GM19455 (cell line): Measurements from ENCODE around the gene TANGO6.

Experiments used
- ATAC-seq: cut with Tn5 transposase; IDR thresholded peaks from one replicate; pipeline ENCODE4 v1.9.1; 2021; ENCODE audit not compliant: unreplicated experiment

The TANGO6 gene

DNA sequence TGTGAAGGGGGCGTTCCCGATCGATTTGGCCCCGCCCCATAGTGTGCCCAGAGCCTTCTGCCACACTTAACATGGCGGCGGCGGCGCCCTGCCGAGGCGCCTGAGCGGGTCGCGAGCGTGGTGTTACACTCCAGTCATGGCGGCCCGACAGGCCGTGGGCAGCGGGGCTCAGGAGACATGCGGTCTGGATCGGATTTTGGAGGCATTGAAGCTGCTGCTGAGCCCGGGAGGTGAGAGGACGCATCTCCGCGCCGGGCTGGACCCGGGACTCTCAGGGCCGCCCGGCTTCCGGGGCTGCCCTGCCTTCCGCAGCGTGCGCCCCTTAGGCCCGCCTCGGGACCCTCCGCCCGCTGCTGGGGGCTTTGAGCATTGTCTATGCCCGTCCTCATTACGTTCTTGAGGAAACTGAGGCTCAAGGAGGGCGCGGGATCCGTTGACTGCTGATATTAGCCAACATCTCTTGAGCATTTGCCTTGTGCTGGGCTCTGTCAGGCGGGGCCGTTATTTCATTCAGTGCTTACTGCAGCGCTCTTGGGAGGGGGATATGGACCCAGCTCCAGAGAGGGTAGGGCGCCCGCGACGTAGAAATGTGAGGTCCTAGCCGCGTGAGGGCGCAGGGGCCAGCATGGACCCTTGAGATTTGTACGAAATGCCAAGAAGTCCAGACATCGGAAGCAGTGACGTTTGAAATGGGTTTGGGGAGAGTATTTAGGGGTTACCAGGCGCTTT, at the start of gene TANGO6:
Gene TANGO6 (plus strand): TSS at position 50 of the 729 bp plus-strand sequence. CDS start 87 bp downstream, at position 137.
- peak; percentile 85 for ATAC-seq

DNA sequence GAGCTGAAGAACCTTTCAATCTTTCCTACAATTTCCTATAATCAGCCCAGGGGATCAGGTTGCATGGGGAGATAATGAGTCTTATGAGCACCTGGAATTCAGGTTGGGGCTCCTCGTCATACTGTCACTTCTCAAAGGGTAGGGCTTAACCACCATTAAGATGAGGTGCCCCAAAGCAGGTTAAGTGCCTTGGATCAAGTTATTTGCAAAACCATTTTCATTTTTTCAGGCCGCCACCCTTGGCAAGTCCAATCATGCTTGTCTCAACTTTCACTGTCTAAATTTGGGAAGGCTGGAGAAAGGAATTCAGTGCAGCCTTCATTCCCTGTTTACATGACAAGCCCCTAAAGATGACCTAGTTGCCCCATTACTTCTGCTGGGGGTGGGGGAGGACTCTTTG, 44.9 kb upstream of the TANGO6 start:
- no peak for ATAC-seq

DNA sequence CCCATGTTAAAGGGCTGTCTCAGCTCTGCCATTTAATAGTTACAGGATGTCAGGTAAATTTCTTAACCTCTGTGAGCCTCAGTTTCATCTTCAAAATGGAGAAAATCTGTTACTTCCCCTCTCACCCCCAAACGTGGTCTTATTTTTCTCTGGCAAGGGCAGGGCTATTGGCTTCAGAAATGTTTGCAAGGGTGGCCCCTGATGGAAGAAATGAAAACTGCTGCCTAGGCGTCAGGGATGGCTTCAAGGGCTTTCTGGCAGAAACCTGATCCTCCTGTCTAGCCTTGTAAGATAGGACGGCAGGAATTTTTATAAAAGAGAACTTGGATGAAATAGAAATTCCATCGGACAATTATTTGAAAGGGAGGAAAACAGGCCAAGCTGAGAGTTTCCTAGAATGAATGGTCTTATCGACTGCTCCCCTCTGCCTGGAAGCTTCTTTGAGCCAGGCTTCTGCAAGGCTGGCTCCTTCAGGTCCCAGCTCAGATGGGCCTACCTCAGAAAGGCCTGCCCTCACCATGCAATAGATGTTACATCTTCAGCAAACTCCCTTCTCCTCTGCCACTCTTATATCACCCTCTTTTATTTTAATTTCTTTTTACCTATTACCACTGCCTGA, 43.0 kb upstream of the TANGO6 start:
- no peak for ATAC-seq

DNA sequence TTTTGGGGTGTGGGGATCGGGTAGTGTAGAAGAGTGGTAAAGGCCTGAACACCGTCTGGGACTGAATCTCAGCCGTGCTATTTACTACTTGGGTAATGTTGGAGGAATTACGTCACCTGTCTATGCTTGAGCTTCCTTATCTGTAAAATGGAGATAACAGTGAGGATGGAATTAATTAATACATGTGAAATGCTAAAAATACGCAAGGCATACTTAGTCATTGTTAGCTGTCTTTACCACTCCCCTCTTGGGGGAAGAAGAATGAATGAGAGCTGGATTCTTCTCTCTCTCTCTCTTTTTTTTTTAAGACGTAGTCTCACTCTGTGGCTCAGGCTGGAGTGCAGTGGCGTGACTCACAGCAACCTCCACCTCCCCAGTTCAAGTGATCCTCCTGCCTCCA, 41.1 kb upstream of the TANGO6 start:
- no peak for ATAC-seq

DNA sequence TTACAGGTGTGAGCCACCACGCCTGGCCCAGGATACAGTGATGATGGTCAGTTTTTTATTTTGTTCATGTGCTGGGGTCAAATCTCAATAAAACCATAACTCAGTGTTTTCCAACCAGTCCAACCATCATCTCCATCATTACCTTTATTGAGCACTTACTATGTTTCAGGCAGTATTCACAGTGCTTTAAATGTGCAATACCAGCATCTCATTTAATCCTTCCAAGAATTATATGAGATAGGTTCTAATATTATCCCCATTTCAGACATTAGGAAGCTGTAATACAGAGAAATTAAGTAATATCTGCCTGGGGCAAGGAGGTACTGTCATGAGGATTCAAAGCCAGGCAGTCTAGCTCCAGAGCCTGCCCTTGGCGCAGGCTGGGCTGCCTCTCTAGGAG, 36.9 kb upstream of the TANGO6 start:
- ATAC-seq, result no peak

DNA sequence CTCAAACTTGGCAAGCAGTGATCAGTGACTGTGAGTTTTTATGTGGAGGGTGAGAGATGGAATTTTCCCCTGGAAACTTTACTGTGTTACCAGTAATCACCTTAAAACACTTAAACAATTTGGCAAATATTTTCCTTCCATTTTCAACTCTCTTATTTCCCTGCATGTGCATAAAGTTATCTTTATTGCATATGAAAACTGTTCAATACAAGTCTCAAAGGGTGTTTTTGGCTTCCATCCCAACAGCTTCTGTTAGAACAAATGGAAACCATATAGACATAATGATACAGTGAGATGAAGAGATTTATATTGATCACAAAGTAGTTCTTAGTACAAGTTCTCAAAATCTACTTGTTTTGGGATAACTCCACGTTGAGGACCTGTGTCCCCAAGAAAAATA, 36.4 kb upstream of the TANGO6 start:
- no peak for ATAC-seq

DNA sequence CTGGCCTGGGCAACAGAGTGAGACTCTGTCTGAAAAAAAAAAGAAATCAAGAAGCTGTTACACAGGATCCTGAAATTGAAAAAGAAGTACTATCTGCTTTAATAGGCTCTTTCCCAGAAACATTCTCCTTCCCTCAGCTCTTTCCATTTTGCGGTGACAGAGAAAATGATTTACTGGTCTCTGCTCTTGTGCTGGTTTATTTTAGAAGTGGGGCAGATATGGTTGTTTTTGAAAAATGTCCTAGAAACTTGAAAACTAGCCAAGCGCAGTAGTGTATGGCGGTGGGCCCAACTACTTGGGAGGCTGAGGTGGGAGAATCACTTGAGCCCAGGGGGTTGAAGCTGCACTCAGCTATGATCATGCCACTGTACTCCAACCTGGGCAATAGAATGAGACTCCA, 28.8 kb upstream of the TANGO6 start:
- ATAC-seq, result no peak

DNA sequence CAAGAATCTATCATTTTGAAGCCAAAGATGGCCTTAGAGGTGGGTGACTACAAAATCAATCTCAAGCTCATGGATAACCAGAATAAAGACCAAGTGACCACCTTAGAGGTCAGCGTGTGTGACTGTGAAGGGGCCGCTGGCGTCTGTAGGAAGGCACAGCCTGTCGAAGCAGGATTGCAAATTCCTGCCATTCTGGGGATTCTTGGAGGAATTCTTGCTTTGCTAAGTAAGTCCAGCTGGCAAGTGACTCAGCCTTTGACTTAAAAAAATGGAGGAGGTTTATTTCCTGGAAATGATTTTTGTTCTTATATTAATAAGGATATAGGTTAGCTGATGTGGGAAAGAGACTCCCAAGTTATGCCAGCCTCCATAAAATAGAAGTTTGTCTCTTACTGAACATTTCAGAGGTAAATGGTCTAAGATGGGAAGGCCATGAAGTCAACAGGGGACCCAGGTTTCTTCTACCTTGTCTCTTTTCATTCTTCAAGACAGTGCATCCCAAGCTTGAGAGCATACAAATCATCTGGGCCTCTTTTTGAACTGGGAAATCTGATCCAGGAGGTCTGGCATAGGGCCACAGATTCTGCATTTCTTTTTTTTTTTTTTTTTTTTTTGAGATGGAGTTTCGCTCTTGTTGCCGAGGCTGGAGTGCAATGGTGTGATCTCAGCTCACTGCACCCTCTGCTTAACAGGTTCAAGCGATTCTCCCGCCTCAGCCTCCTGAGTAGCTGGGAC, 19.8 kb upstream of the TANGO6 start:
- no peak for ATAC-seq

DNA sequence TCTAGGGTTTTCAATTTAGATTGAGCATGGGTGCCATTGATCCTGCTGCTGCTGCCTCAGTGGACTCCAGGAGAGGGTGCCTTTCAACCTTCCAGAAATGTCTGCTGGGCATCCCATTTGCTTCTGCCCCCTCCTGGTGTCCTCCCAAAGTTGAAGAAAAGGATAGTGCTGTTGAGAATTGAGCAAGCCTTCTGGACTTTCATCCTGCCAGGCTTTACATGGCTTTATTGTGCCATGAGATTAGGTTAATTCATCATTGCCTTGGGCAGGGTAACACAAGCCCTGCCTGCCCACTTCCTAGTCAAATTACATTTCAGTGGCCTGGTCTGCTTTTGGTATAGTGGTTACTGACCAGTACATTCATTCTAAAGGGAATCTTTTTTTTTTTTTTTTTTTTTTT, 17.9 kb upstream of the TANGO6 start:
- ATAC-seq, result no peak

DNA sequence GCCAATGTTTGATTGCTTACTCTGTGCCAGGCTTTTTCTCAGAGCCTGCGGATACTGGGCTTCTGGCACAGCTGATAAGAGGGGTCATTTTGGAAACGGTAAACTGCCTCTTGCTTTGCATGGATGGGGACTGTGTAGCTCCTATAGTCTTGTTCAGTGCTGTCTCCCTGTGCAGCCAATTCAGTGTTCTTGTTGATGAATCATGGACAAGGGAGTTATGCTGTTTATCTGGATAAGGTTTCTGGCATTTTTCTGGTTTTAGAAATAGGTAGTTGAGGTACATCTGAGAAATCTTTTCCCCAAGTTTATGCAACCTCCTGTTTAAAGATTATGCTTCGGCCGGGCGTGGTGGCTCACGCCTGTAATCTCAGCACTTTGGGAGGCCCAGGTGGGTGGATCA, 16.7 kb upstream of the TANGO6 start:
- ATAC-seq, result no peak

DNA sequence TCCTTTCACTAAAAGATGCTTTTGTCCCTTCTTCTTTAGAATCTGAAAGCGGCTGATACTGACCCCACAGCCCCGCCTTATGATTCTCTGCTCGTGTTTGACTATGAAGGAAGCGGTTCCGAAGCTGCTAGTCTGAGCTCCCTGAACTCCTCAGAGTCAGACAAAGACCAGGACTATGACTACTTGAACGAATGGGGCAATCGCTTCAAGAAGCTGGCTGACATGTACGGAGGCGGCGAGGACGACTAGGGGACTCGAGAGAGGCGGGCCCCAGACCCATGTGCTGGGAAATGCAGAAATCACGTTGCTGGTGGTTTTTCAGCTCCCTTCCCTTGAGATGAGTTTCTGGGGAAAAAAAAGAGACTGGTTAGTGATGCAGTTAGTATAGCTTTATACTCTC, 10.1 kb upstream of the TANGO6 start:
- ATAC-seq, result no peak

DNA sequence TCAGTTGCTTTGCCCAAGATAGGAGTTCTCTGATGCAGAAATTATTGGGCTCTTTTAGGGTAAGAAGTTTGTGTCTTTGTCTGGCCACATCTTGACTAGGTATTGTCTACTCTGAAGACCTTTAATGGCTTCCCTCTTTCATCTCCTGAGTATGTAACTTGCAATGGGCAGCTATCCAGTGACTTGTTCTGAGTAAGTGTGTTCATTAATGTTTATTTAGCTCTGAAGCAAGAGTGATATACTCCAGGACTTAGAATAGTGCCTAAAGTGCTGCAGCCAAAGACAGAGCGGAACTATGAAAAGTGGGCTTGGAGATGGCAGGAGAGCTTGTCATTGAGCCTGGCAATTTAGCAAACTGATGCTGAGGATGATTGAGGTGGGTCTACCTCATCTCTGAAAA, 8.8 kb upstream of the TANGO6 start:
- ATAC-seq, result no peak

DNA sequence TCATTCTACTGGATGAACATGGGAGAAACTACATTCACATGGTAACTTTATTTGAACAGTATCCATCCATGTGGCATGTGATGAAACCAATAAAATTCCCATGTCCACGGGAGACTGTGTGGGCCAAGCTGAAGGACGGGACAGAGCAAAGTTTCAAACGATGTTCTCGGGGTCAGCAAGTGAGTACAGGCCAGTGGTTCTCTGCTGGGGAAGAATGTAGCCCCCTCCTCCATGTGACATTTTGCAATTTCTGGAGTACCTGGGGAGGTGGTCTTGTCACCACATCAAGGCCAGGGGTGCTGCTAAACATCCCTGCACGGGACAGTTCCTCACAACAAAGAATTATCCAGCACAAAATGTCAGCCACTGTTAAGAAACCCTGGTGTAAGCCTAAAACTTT, 7.4 kb upstream of the TANGO6 start:
- no peak for ATAC-seq

DNA sequence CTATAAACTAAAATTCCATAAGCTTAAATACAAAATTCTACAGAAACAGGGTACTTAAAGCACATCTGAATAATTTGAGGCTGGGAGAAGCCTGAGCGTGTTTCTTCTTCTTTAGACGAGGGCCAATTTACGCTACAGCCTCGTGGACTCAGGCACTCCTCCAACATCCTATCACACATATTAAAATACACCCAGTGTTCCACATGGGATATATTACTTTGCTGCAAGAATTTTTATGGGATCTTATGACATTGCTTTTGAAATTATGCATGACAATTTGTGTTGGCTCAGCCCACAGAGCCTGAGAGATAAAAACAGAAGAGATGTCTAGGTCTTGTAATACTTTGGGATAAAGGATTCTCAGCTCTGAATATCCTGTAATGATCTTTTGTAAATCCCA, 3.5 kb upstream of the TANGO6 start:
- no peak for ATAC-seq

DNA sequence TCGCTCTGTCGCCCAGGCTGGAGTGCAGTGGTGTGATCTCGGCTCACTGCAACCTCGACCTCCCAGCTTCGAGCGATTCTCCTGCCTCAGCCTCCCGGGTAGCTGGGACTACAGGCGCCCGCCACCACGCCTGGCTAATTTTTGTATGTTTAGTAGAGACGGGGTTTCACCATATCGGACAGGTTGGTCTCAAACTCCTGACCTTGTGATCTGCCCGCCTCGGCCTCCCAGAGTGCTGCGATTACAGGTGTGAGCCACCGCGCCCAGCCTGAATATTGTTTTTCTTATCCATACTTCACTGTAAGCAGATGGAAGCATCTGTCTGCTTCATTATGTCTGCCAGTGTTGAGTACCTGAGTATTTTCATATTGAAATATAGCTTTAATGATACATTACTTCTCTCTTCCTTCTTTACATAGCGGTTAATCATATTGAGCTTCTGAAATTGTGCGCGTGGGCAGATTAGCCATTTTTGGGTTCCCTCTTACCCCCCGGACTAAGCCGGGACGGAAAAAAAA, 308 bp upstream of the TANGO6 start:
- ATAC-seq, result peak; percentile 5

DNA sequence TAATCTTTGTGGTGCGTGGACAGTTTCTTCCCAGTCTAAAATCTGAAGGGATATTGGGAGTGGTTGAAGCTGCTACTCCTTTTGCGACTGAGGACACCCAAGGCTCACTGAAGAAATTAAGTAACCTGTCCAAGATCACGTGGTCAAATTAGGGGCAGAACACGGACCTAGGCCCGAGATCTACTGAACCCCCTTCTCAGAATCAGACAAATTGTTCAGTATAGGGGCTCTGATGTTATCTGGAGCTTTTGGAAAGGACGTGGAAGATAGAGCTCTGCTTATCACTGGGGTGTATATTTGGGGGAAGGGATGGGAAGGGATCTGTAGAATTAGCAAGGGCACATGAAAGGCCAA, 857 bp downstream of the TANGO6 start:
- peak; percentile 8 for ATAC-seq

DNA sequence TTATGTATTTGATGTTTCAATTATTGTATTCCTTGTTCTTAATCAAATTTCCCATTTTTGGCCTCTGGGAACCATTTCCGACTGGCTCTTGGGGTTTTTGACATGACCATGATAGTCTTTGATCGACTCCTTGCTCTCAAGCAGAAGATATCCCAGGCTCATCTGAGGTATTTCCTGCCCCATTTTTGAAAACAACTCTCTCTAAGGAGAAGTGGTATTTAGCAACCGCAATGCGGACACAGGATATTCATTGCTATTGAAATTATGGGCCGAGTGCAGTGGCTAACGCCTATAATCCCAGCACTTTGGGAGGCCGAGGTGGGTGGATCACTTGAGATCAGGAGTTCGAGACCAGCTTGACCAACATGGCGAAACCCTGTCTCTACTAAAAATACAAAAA, 5.5 kb downstream of the TANGO6 start:
- ATAC-seq, result no peak

DNA sequence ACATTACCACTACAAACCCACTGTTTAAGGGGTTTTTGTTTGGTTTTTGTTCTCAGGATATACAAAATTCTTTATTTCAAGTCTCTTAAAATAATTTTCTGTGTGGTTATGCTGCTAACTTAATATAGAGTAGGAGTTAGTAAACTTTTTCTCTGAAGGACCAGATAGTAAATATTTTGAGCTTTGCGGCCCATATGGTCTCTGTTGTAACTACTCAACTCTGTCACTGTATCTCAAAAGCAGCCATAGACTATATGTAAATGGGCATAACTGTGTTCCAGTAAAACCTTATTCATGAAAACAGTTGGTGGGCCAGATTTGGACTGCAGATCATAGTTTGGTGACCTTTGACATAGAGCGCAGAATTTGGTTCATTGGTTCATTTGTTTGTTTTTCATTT, 7.2 kb downstream of the TANGO6 start:
- no peak for ATAC-seq

DNA sequence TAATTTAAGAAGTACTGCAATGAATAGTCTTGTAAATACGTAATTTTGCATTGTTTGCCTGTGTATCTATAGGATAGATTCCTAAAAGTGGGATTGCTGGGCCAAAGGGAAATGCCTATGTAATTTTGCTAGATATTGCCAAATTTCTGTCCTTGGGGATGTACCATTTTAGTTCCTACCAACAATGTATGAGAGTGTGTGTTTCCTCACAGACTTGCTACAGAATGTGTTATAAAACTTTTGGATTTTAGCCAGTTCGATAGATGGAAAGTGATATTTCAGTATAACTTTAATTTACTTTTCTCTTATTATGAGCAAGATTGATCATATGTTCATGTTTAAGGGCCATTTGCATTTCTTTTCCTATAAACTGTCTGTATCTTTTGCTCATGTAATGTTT, 8.3 kb downstream of the TANGO6 start:
- ATAC-seq, result no peak

DNA sequence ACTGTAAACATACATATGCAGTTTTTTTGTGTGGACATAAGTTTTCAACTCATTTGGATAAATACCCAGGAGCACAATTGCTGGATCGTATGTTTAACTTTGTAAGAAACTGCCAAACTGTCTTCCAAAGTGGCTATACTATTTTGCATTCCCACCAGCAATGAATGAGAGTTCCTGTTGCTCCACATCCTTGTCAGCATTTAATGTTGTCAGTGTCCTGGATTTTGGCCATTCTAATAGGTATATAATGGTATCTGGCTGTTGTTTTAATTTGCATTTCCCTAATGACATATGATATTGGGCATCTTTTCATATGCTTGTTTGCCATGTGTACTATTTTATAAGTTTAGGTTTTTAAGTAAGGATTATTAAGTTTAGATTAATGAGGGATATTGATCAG, 14.1 kb downstream of the TANGO6 start:
- ATAC-seq, result no peak

DNA sequence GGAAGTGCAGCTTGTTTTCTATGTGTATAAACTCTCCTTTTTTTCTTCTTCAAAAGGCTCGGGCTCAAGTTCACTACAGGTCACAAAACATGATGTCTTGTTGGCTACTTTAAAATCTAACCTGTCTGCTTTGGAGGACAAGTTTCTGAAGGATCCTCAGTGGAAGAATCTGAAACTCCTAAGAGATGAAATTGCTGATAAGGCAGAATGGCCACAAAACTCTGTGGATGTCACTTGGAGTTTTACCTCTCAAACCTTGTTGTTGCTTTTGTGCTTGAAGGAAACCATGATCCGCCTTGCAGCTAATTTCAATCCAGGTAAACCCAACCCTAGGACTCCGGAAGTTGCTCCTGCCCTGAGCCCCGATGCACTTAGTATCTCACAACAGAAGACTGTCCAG, 16.5 kb downstream of the TANGO6 start:
- ATAC-seq, result no peak
